Measurements from ENCODE around the gene GLI3.
"Not testable (repeated sequence)": the region's sequence is repeated elsewhere in the genome, so short reads cannot be mapped to it uniquely, and the experiment has no call there.

Gene GLI3

GRCh38 chr7:42212541-42213090 lies 24.4 kb downstream of the GLI3 start:
- no peak for DNase-seq (ENCODE audit: low spot score)

GRCh38 chr7:42211938-42212337 lies 25.1 kb downstream of the GLI3 start:
- DNase-seq (ENCODE audit: low spot score), result no peak

- no peak for DNase-seq (ENCODE audit: low spot score)
Measured at GRCh38 chr7:42210779-42211178, 26.2 kb downstream of the GLI3 start.

GRCh38 chr7:42210333-42210732 lies 26.7 kb downstream of the GLI3 start:
- DNase-seq (ENCODE audit: low spot score), result no peak

- DNase-seq (ENCODE audit: low spot score), result not testable (repeated sequence)
Measured at GRCh38 chr7:42209085-42209484, 27.9 kb downstream of the GLI3 start.

GRCh38 chr7:42208572-42208971 lies 28.4 kb downstream of the GLI3 start:
- DNase-seq (ENCODE audit: low spot score), result no peak

GRCh38 chr7:42207420-42207819 lies 29.6 kb downstream of the GLI3 start:
- no peak for DNase-seq (ENCODE audit: low spot score)

- DNase-seq (ENCODE audit: low spot score), result no peak
Measured at GRCh38 chr7:42203336-42203735, 33.7 kb downstream of the GLI3 start.

- DNase-seq (ENCODE audit: low spot score), result no peak
Measured at GRCh38 chr7:42202601-42203000, 34.4 kb downstream of the GLI3 start.

GRCh38 chr7:42198974-42199668 lies 37.9 kb downstream of the GLI3 start:
- no peak for DNase-seq (ENCODE audit: low spot score)

GRCh38 chr7:42198296-42198695 lies 38.7 kb downstream of the GLI3 start:
- no peak for DNase-seq (ENCODE audit: low spot score)

- DNase-seq (ENCODE audit: low spot score), result no peak
Measured at GRCh38 chr7:42197451-42197850, 39.6 kb downstream of the GLI3 start.

GRCh38 chr7:42194238-42194637 lies 42.8 kb downstream of the GLI3 start:
- no peak for DNase-seq (ENCODE audit: low spot score)

GRCh38 chr7:42193471-42194129 lies 43.4 kb downstream of the GLI3 start:
- DNase-seq (ENCODE audit: low spot score), result no peak

GRCh38 chr7:42192851-42193461 lies 44.1 kb downstream of the GLI3 start:
- no peak for DNase-seq (ENCODE audit: low spot score)

GRCh38 chr7:42192066-42192465 lies 44.9 kb downstream of the GLI3 start:
- DNase-seq (ENCODE audit: low spot score), result no peak

GRCh38 chr7:42189535-42189934 lies 47.5 kb downstream of the GLI3 start:
- no peak for DNase-seq (ENCODE audit: low spot score)

GRCh38 chr7:42186151-42186550 lies 50.9 kb downstream of the GLI3 start:
- DNase-seq (ENCODE audit: low spot score), result no peak

GRCh38 chr7:42185726-42186125 lies 51.3 kb downstream of the GLI3 start:
- DNase-seq (ENCODE audit: low spot score), result no peak

- no peak for DNase-seq (ENCODE audit: low spot score)
Measured at GRCh38 chr7:42183547-42183946, 53.5 kb downstream of the GLI3 start.

- no peak for DNase-seq (ENCODE audit: low spot score)
Measured at GRCh38 chr7:42181566-42181965, 55.4 kb downstream of the GLI3 start.

GRCh38 chr7:42180806-42181205 lies 56.2 kb downstream of the GLI3 start:
- no peak for DNase-seq (ENCODE audit: low spot score)

- no peak for DNase-seq (ENCODE audit: low spot score)
Measured at GRCh38 chr7:42176724-42177101, 60.3 kb downstream of the GLI3 start.

Measured in CD4-positive, alpha-beta T cell treated with Interleukin-2 at 100 ng/mL for 4 hours (primary cell).